DND-41 (cell line): ENCODE results near the gene C5AR1.

Experiments used
- ATAC-seq: fragments of 200-7000 bp; cut with Tn5 transposase; 3 replicates; pipeline ENCODE4 v1.9.1; 2021; ENCODE audit warnings: low read depth; ENCODE audit not compliant: insufficient read depth
- DNase-seq: peaks from one replicate; pipeline ENCODE4 v3.0.0-alpha.2; 2020
- H2AFZ ChIP-seq: 2 replicates; pipeline ENCODE4 v1.6.0; 2012; ENCODE audit warnings: low read depth, low read length
- H3K27ac ChIP-seq: 2 replicates; pipeline ENCODE4 v1.5.1; 2012; ENCODE audit warnings: low read length, inconsistent platforms
- H3K27me3 ChIP-seq: fragments of 200-600 bp; sonication (generic); 2 replicates; pipeline ENCODE4 v1.6.0; 2012; ENCODE audit warnings: low read length, mild to moderate bottlenecking, inconsistent platforms; ENCODE audit not compliant: insufficient read depth, poor library complexity
- H3K36me3 ChIP-seq: 2 replicates; pipeline ENCODE4 v1.5.1; 2012; ENCODE audit warnings: low read length, inconsistent platforms; ENCODE audit not compliant: insufficient read depth
- H3K4me1 ChIP-seq: 2 replicates; pipeline ENCODE4 v1.5.1; 2012; ENCODE audit warnings: mild to moderate bottlenecking, low read length; ENCODE audit not compliant: insufficient read depth
- H3K4me2 ChIP-seq: 2 replicates; pipeline ENCODE4 v1.6.0; 2012; ENCODE audit warnings: mild to moderate bottlenecking, moderate library complexity, low read length, inconsistent platforms; ENCODE audit not compliant: insufficient read depth
- H3K4me3 ChIP-seq, 2 experiments: fragments of 200-600 bp in 1 of 2; shearing (Covaris generic) in 1 of 2; 2 replicates each; pipeline ENCODE4 v1.5.1; 2012 to 2016; ENCODE audit warnings: inconsistent platforms in 2 of 2, low read length in 2 of 2, mild to moderate bottlenecking in 2 of 2, low read depth in 1 of 2, moderate library complexity in 1 of 2
- H3K79me2 ChIP-seq: 2 replicates; pipeline ENCODE4 v1.6.0; 2012; ENCODE audit warnings: low read length, inconsistent platforms; ENCODE audit not compliant: insufficient read depth
- H3K9ac ChIP-seq: 2 replicates; pipeline ENCODE4 v1.6.0; 2012; ENCODE audit warnings: low read depth, mild to moderate bottlenecking, inconsistent platforms, low read length, moderate library complexity
- H3K9me3 ChIP-seq: 2 replicates; pipeline ENCODE4 v1.5.1; 2012; ENCODE audit warnings: low read length, moderate library complexity, mild to moderate bottlenecking, inconsistent platforms; ENCODE audit not compliant: insufficient read depth, severe bottlenecking
- H4K20me1 ChIP-seq: 2 replicates; pipeline ENCODE4 v1.6.0; 2012; ENCODE audit warnings: low read length; ENCODE audit not compliant: insufficient read depth
- CTCF ChIP-seq: IDR thresholded peaks from 2 replicates; pipeline ENCODE4 v1.5.1; 2012; ENCODE audit warnings: borderline replicate concordance, low read length, moderate library complexity, mild to moderate bottlenecking; ENCODE audit not compliant: poor library complexity, severe bottlenecking; ENCODE audit errors: extremely low read depth
- EZH2 ChIP-seq: IDR thresholded peaks from 3 replicates; pipeline ENCODE4 v1.6.1; 2012; ENCODE audit warnings: borderline replicate concordance, low read depth, mild to moderate bottlenecking, moderate library complexity, low read length, inconsistent platforms; ENCODE audit not compliant: severe bottlenecking

C5AR1 gene

DNA sequence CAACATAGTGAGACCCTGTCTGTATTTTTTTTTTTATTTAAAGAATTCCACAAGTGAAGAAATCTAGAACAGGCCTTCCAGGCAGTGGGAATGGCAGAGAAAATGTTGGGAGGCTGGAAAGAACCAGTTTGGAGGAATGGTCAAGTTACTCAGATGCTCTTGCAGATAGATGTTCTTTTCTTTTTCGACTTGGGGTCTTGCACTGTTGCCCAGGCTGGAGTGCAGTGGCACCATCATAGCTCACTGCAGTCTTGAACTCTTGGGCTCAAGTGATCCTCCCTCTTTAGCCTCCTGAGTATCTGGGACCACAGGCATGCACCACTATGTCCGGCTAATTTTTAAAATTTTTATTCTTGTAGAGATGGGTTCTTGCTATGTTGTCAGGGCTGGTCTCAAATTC, 662 bp downstream of the C5AR1 start:
- H4K20me1 ChIP-seq = no peaks in the 10 kb centered on the region
- H3K9ac ChIP-seq = no peak overlapping the region
- no peaks in the 10 kb centered on the region for H3K36me3 ChIP-seq
- H3K27ac ChIP-seq = no peak overlapping the region
- H3K27me3 ChIP-seq = no peaks in the 10 kb centered on the region
- no peak overlapping the region for H2AFZ ChIP-seq
- TF ChIP-seq EZH2 (no peak), CTCF (no peak)
- no peak overlapping the region for H3K4me2 ChIP-seq
- H3K79me2 ChIP-seq = no peaks in the 10 kb centered on the region
- no peaks in the 10 kb centered on the region for H3K9me3 ChIP-seq
- H3K4me3 ChIP-seq = no peak overlapping the region
- ATAC-seq (no peak), DNase-seq (no peak)
- 0 out of 2 replicates have a peak, but pooled peaks cover 2% of the 10 kb centered on the region for H3K4me1 ChIP-seq

DNA sequence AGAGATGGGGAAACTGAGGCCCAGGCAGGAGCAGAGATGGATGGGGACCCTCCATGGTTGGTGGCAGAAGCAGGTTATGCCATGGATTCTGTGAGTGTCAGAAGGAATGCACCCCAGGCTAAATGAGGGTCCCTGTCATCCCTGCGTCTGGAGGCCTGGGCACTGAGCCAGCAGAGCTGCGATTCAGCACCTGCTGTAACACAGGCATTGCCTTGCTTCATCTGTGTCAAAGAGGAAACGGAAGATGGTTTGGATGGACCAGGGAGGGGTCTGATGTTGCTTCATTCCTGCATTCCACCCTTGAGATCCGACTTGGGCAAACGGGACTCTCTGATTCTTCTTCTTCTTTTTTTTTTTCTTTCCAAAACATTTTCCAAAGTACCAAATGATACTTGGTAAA, 1.2 kb downstream of the C5AR1 start:
- Histone ChIP-seq H3K36me3 (no peaks in the 10 kb centered on the region), H3K4me2 (no peak overlapping the region), H3K27me3 (no peaks in the 10 kb centered on the region), H2AFZ (no peak overlapping the region), H3K9ac (no peak overlapping the region), H4K20me1 (no peaks in the 10 kb centered on the region), H3K9me3 (no peaks in the 10 kb centered on the region), H3K79me2 (no peaks in the 10 kb centered on the region), H3K4me3 (no peak overlapping the region), H3K27ac (no peak overlapping the region), H3K4me1 (no peaks in the 10 kb centered on the region)
- TF ChIP-seq EZH2 (no peak), CTCF (no peak)
- DNase-seq (no peak), ATAC-seq (no peak)

- ATAC-seq (no peak), DNase-seq (no peak)
- no peaks in the 10 kb centered on the region for H4K20me1 ChIP-seq
- H3K9ac ChIP-seq = no peak overlapping the region
- no peak overlapping the region for H3K4me3 ChIP-seq
- no peaks in the 10 kb centered on the region for H3K27me3 ChIP-seq
- H3K4me2 ChIP-seq = no peak overlapping the region
- H3K36me3 ChIP-seq = no peaks in the 10 kb centered on the region
- H3K4me1 ChIP-seq = no peaks in the 10 kb centered on the region
- H3K79me2 ChIP-seq = no peaks in the 10 kb centered on the region
- no peaks in the 10 kb centered on the region for H3K9me3 ChIP-seq
- TF ChIP-seq EZH2 = no peak
- no peak for TF ChIP-seq CTCF
- H3K27ac ChIP-seq = no peak overlapping the region
- H2AFZ ChIP-seq = no peak overlapping the region
Measured at GRCh38 chr19:47312366-47313006, 2.8 kb downstream of the C5AR1 start.
